Femur (tissue), 1 donor: ENCODE data around the gene PRKAR1B.
A peak's percentile ranks its signal among the peaks of the same experiment; 100 is the strongest.

ENCODE experiments used
- DNase-seq: peaks from one replicate; pipeline ENCODE4 v3.0.0-alpha.2; 2017

PRKAR1B gene

DNA sequence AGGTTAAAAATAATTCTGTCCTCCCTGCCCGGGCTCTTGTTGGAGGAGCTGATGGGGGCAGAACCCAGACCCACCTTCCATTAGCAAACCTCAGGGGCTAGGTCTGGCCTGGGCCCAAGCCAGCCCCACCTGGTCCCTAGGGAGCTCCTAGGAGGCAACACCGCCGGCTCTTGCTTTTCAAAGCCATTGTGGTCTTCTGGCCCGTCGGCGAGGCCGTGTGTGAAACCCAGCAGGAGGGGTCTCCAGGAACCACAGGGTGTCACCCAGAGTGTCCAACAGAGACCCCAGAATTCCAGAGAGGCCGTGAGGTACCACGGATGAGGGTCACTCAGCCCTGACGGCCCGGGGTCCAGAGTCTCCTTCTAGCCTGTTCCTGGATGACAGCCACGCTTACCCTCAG, 190.8 kb downstream of the PRKAR1B start:
- no peak for DNase-seq

DNA sequence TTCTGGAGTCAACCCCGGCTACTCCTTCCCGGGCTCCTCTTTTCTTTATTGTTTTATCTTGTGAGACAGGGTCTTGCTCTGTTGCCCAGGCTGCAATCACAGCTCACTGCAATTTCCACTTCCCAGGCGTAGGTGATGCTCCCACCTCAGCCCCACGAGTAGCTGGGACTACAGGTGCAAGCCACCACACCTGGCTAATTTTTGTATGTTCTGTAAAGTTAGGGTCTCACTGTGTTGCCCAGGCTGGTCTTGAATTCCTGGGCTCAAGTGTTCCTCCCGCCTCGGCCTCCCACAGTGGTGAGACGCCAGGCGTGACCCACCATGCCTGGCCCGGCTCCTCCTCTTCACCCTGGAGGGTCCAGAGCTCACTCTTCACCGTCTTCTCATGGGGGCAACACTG, 192.1 kb downstream of the PRKAR1B start:
- DNase-seq, result no peak

DNA sequence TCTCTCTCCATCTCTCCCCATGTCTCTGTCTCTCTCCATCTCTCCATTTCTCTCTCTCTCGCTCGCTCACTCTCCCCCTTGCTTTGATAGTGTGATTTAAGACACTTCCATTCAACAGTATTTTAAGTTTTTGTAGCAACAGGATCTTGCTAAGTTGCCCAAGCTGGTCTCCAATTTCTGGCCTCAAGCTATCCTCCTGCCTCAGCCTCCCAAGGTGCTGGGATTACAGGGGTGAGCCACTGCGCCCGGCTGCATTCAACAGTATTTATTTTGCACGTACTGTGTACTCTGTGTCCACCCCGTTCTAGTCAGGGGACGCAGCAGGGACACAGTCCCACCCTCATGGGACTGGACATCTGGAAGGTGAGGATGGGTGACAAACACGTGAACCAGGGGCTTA, 193.0 kb downstream of the PRKAR1B start:
- no peak for DNase-seq

DNA sequence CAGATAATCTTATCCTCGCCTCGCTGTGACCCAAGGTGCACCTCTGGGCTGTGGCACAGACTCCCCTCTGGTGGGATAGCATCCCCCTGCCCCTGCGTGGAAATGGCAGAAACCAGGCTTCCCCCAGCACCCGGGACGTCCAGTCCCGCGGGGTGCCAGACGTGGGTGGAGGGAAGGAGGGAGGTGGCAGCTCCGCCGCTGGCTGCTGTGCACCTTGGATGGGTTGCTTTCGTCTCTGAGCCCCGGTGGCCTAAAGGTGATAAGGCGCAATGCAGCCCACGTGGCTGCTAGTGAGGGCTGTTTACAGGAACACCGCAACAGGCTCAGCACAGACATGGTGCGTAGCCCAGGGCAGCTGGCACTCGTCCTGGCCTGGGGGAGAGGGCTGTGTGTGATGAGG, 193.8 kb downstream of the PRKAR1B start:
- DNase-seq, result no peak

DNA sequence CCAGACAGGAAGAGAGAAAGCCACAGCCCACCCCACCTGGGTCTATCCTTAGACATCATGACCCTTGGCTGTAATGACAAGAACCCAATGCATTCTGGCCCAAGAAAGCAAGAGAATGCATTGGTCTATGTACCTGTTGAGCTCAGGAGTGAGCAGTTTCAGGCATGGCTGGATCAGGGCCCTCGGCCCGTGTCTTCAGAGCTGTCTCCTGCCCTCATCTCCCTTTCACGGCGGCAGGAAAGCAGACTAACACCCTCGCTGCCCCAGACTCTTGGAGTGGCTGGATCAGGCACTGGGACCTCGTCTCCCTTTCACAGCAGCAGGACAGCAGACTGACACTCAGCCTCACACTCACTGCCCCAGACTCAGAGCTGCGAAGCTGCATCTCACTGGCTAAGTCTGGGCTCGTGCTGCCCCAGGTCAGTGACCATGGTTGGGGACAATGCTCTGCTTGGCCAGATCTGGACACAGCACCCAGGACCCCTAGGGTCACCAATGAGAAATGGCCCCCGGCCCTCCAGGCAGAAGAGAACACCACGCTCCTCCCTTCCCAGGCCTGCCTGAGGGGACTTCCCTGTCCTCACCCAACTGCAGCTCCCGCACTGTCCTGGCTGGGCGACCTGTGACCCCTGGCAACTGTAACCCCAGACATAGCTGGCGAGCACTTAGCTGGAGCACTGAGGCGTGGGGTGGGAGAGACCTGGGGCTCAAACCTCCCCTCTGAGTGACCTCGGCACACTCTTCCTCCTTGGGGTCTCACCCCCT, 194.5 kb downstream of the PRKAR1B start:
- no peak for DNase-seq

DNA sequence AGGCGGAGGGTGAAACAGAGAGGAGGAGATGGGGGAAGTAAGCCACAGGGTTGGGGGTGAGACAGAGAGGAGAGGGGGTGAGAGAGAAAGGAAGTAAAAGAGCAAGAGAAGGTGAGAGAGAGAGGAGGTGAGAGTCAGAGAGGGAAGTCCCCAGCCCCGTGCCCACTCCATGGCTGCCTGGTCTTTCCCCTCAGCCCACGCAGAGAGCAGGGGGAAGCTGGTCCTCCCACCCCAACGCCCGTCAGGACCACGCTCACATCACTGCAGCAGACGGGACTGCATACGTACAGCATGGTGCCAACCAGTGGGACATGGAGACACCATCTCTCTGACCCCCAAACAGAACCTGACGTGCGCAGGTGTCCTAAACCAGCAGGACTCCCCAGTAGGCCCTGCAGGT, 195.3 kb downstream of the PRKAR1B start:
- no peak for DNase-seq

DNA sequence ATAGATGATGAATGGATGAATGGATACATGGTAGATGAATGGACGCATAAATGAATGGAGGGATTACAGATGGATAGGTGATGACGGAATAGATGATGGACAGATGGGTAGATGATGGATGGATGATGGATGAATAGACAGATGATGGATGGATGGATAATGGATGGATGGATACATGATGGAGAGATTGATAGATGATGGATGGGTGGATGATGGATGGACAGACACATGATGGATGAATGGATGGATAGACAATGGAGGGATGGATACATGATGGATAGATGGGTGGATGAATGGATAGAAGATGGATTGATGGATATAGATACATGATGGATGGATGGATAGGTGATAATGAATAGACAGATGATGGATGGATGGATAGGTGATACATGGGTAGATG, 198.6 kb downstream of the PRKAR1B start:
- no peak for DNase-seq

DNA sequence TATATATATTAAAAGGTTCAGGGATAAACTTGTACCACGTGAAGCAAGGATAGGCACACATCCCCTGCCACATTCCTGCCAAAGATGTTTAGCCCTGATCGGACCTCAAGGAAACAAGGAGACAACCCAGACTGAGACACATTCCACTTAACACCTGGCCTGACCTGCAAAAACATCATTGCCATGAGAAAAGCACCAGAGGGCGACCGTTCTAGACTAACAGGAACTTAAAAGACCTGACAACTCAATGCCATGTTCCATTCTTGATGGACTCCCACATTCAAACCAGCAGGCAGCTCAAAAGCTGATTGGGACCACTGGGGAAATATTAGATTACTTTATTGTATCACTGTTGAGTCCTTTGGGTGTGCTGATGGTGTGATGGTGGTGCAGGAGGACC, 199.4 kb downstream of the PRKAR1B start:
- no peak for DNase-seq

DNA sequence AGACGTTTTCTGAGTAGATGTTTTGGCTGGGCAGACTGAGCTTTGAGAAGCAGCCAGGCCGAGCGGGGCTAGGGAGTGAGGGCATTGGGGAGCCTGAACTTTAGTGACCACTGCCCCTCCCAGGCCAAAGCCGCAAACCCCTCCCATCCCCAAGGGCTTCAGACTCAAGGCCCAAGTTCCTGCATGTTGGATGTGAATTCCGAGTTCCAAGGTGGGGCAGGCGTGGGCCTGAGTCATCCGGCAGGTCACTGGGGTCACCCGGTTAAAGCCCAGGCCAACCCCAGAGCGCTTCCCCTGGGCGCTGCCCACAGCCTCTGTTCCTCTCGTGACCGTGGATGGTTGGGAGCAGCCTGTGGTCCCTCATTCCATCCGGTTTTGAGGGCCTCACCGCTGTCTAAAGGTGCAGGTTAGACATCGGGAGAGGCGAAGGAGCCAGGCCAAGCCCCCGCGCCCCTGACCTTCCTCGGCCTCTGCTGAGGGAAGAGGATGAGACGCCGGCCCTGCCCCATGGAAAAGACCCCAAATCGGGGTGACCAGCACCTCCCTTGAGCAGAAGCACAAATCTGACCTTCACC, 200.5 kb downstream of the PRKAR1B start:
- no peak for DNase-seq

DNA sequence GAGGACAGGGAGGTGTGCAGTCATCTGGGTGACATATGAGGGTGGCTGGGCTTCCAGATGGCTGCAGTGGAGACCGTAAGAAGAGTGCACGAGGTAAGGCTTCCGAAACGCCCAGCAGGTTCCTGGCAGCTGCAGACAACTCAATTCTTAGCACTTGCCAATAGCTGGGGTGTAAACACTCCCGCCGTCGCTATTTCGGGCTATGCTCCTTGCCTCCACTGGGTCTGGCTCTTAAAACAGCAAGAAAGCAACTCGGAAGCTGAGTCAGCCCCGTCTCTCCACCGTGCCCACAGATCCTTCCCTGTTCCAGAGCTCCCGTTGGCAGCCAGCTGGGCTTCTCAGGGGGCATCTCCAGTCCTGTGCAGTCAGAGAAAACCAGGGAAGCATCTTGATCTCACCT, 201.3 kb downstream of the PRKAR1B start:
- no peak for DNase-seq

DNA sequence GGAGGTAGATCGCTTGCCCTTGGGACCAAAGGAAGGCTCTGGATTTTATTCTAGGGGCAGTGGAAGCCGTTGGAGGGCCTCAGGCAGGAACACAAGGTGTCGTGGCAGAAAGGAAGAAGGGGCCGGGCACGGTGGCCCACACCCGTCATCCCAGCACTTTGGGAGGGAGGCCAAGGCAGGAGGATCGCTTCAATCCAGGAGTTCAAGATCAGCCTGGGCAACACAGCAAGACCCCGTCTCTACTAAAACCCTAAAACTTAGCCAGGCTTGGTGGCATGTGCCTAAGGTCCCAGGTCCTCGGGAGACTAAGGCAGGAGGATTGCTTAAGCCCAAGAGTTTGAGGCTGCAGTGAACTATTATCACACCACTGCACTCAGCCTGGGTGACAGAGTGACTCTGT, 202.3 kb downstream of the PRKAR1B start:
- DNase-seq, result no peak

DNA sequence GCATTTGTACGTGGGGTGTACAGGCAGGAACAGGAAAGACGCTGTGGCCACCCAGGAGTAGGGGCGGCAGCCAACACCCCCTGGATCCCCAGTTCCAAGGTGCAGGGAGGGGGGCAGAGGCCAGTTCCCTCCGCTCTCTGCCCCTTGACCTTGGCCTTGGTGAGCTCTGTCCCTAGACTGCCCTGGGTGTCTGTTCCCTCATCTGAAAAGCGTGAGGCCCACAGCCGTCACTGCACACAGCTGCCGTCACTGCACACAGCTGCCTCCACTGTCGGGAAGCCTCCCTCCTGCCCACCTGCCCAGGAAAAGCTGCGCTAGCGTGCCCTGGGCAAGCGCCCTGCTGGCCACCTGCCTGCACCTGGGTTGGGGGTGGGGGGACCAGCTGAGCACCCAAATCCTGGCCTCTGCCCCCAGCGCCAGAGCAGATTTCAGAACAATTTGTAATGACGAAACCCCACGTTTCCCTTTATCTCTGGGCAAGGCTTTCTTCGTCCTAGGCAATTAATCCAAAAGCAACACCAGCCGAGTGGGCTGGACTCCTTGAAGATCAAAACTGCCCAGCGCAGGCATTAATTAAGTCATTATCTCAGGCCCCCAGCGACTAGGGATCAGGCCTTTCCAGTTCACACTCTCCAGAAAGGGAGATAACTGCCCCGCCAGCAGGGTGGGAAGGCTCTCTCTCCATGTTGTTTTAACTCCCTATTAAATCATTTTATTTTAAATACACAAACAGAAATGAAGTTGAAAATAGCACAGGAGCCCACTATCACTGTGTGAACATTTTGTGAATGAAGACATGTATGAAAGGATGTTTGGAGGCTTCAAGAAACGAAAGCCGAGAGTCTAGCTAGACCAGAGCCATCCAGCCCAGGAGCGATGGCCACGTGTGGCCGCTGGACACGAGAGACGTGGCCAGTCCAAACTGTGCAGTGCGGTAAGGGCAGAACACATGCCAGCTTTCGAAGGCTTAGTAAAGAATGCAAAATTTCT, 203.4 kb downstream of the PRKAR1B start:
- peak; percentile 39 for DNase-seq

DNA sequence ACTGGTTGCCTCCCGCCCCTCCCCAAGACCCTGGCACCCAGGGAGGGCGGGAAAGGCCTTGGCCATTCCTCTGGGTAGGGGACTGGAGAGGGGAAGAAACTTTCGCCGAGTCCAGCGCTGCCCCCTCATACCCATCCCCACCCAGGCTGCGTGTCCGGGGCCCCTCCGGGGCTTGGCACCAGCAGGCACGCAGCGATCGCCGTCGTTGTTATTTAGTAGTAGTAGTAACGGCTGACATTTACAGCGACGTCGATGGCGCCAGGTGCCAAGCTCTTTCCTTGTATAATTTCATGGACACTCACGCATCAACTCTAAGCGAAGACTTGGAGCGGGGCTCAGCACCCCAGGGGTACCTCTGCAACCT, 204.1 kb downstream of the PRKAR1B start:
- no peak for DNase-seq

DNA sequence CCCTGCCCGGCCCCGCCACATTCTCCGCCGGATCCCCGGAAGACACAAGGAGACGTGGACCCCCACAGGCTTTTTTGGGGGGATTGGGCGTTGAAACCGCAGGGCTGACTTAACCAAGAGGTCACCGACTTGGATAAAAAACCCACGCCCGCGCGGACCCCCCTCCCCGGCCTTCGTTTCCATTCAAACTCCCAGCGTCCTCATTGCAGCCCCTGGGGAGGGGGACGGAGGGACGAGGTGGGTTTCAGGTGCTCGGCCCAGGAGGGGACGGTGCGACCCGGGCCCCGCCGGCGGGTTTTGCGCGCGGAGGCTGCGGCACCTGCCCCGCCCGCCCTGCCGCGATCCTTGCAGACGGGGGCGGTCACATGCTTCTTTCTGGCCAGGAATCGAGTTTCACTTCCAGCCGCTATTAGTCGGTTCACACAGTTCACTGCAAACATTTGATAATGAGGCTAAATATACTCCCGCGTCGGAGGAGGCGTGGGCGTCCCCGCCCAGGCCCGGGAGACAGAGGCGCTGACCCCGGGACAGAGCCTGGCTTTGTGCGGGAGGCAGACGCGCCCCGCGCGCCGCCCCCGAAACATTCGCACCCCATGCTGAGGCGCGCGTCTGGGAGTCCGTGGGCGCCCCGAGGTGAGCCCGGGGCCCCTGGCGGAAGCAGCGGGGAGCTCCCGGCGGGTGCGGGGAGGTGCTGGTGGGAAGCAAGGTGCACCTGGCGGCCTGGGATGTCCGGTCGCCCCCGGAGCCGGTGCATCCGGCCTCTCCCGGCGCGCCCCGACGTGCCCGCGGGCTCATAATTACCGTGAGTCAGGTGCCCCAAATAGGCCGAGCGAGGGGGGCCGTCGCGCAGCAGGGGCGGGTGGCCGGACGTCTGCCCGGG, 204.8 kb downstream of the PRKAR1B start:
- DNase-seq, result peak; percentile 75

DNA sequence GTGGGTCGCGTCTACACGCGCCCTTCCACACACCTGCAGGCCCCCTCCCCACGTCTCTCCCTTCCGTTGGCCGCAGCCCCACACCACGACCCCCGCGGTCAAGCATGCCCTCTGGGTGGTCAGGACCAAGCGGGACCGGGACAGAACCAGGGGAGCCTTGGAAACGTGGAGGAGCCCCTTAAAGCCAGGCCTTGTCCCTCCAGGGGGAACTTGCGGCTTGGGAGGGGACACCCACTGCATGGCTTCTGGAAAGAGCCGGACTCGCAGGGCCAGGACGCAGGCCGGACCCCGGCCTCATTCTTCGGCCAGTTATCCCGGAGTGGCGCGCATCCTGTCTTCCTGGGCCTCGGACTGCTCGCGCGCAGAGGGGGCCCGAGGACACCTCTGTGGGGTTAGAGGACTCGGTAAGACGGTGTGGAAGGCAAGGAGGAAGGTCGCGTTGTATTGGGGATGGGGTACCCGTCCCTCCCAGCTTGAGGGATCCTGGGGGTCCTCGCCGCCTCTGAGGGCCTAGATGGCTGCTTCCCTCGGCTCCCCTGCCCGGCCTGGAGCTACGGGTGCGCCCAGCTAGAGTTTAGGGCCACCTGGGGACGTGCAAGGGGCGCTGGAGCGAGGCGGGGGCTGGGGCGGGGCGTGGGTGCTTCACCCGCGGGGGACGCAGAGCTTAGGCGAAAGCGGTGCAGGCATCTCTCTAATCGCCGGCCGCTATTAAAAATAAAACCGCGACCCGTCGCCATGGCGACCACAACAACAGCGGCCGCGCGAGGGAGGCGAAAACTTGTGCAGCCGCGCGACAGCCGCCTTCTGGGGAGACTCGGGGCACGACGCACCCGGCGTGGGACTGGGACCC, 205.6 kb downstream of the PRKAR1B start:
- DNase-seq, result peak; percentile 81

DNA sequence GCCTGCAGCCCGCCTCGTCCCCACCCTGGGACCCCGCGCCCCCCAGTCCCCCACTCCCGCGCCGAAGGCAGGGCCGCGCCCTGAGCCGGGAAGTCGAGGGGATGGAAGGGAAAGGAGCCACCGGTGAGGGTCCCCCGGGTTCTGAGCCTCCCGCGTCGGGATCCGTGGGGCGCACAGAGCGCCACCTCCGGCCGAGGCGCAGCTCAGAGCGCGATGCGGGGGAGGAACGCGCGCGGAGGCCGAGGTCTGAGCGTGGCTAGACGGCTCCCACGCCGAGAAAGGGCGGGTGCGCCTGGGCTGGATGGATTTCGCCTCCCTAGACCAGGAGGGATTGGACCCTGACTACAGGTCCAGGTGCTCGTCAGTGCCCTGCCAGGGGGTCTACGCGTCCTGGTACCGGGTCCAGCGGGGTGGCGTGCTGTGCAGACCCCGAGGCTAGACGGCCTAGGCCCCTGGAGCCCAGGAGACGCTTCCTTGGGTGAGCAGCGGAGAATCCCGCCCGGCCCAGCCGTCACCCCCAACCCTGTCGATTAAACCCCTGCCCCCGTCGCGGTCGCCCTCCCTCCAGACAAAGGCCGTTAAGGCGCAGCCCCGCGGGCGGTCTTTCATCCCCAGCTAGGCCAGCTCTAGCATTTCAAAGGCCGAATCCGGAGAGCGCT, 206.4 kb downstream of the PRKAR1B start:
- DNase-seq, result no peak

DNA sequence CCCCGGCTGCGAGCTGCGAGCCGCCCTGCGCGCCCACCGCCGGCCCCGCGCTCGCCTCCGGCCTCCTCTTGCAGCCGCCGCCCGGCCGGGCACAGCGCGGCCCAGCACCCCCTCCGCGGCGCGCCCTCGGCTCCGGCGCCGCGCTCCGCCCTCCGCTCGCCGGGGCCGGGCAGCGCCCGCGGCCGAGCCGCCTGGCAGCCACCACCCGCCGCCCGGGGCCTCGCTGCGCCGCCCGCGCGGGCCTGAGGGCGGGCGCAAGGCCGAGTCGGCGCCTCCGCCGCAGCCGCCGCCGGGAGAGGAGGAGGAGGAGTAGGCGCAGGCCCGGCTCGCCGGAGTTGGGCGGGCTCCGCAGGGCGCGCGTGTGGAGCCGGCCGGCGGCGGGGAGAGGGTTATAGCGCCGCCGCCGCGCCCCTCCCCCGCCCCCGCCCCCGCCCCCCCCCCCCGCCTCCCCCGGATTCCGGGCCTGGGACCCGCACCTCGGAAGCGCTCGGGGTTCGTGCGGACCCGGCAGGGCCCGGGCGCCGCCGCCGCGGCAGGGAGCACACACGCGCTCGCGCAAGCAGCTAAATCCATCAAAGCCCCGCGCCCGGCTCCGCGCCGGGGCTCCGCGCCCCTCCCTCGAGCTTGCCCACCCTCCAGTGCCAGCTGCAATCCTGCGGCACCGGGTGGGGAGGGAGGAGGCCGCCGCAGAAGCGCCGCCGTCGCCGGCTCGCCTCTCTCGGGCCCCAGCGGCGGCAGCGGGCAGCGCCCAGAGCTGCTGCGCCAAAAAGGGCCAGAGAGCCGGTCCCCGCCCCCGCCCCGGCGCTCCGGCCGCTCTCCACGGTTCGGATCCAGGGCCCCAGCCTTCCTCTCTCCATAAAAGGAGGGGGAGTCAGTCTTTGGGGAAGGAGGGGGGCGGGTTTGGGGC, 207.3 kb downstream of the PRKAR1B start, which contains the start of gene PDGFA:
TSS of gene PDGFA (minus strand) at position 363 of the 907 bp plus-strand sequence. CDS start 845 bp downstream, outside the sequence.
- peak; percentile 75 for DNase-seq

DNA sequence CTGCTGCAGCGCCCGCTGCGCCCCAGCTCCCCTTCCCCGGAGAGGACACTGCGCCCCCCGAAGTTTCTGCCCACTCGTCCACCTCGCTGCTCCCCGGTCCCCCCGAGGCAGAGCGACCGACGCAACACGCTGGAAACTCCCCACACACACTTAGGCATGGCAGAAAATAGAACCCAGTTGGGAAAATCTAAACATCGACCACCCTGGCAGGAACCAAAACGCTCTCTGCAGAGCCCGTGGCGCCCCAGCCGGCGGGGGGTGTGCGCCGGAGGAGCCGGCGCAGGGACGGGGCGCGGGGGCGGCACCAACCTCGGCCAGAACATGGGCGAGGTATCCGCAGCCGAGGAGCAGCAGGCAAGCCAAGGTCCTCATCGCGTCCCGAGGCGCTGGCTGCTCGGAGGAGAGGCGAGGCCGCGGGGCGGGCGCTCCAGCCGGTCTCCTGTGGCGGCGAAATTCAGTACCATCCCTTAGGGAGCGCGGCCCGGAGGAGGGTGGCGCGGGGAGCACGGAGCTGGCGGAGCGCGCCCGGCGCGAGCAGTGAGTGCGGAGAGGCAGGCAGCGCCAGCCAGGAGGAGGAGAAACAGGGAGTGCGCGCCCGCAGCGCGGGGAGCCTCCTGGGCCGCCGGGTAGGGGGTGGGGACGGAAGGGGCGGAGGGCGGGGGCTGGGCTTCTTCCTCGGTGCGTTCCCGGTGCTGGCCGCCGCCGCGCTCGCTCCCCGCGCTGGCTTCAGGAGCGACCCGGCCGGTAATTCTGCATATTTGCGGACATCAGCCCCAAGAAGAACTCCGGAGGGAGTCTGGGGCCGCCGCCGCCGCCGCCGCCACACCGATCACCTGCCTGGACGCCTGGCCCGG, 208.2 kb downstream of the PRKAR1B start:
- DNase-seq, result peak; percentile 84
